Measurements from ENCODE around the gene CD34. TPM values are rescaled to one million over a fixed set of nuclear protein-coding genes. Genes with fewer than 3 reads are reported as not detected.
"Not testable (repeated sequence)": the region's sequence is repeated elsewhere in the genome, so short reads cannot be mapped to it uniquely, and the experiment has no call there.

The CD34 gene
- total RNA-seq, 1 experiment from 2014 or later: not detected

DNA sequence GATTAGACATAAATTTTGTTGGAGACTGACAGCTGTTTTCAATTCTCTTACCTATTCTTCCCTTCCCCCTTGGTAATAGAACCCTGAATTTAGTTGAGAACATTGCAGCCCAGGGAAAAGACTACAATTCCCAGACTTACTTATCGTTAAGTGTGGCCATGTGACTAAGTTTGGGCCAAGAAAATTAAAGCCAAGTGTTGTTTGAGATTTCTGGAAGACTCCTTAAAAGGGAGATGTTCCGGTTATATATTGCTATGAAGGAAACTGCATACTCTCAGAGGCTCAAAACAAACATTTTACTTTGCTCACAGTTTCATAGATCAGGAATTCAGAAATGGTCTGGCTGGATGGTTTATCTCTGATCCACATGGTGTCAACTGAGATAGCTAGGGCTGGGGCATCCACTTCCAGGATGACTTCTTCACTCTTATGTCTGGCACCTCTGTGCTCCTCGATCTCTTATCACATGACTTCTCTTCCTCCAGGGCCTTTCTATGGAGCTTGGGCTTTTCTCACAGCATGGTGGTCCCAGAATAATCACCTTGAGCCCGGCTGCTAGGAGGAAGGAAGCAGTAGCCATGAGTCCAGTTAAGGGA is 22.4 kb upstream of the CD34 start:
- DNase-seq (ENCODE audit: extremely low read depth, low read depth): no peak

DNA sequence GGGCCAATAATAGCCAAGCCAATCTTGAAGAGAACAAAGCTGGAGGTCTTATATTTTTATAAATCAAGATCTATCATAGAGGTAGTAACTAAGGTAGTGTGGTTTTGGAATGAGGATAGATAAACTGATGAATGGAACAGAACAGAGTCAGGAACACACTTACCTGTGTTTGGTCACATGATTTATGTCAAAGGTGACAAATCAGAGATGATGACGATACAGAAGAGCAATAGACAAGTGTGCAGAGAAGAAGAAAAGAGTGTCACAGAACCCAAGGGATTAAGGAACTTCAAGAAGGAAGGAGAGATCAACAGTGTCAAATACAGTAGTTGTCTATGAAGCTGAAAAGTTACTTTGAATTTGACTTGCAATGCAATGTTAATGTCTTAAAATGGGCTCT is 16.1 kb upstream of the CD34 start:
- DNase-seq (ENCODE audit: extremely low read depth, low read depth): no peak

DNA sequence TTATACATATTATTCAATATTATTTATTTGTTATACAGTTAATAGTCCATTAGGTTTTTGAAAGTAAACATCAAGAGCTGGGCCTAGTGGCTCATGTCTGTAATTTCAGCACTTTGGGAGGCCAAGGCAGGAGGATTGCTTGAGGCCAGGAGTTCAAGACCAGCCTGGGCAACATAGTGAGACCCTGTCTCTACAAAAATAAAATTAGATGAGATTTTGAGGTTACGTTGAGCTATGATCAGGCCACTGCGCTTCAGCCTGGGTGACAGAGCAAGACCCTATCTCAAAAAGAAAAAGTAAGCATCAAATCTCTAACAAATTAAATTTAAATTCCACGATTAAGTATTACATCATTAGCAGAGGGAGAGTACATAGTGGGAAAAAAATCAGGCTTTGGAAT is 15.0 kb upstream of the CD34 start:
- not testable (repeated sequence) for DNase-seq (ENCODE audit: extremely low read depth, low read depth)

DNA sequence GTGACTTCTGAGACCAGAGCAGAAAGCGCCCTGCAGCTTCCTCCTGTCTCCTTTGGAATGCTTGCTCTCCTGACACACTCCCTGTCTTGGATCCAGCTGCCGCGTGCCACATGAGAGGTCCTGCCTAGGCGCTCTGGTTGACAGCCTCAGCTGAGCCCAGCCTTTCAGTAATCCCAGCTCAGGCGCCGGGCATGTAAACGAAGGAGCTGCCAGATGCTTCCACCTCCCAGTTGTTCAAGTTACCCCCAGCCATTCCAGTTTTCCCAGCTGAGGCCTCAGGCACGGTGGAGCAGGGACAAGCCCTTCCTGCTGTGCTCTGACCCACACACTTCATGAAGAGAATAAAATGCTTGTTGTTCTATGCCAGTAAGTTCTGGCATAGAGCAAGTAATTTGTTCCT is 14.3 kb upstream of the CD34 start:
- DNase-seq (ENCODE audit: extremely low read depth, low read depth): no peak

DNA sequence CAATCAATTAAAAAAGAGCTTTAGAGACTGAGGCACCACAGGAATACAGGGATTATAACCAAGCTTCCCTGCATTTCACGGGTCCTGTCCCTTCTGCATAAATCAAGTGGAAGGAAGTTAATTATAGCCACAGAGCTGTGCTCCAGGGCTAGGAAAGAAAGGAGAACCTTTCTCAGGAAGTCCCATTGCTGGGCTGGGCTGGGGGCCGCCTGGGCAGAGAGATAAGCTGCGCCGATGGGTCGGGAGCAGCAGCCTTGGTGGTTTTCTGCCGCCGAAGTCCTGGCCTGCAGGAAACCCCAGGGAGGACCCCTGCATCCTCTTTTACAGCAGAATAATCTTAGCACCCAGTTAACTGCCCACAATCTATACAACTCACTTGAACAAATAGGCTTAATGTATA is 12.6 kb upstream of the CD34 start:
- DNase-seq (ENCODE audit: extremely low read depth, low read depth): no peak

DNA sequence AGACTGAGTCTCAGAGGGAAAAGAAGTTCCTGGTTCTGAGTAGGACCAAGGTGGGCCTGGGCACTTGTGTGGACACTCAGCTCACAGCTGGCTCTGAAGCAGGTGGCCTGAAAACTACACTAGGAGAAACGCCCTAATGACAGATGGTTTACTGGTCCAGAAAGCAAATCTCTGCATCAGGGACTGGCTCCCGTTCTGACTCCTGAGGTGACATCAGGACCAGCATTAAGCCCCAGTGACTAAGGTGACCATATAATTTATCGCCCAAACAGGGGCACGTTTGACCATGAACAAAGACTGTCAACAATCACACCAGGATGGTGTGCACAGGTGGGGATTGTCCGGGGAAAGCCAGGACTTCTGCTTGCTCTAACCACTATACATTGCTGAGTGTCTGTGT is 12.2 kb upstream of the CD34 start:
- no peak for DNase-seq (ENCODE audit: extremely low read depth, low read depth)

DNA sequence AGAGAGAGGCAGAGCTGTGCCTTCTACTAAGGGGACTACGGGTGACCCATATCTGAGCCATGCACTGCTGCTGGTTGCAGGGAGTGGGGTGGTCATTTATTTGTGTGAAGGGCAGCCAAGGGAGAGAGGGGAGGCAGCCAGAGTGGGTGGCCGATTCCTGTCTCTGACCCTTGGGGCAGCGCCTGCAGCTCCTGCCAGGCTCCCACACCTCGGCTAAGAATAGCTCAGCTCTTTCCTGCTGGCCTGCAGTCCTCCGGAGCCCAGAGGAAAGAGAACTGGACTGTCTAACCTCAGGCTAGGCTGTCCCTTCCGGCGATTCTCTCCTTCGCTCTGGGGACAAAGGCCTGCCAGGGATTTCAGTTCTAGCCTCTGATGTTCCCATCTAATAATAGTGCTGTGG is 11.6 kb upstream of the CD34 start:
- no peak for DNase-seq (ENCODE audit: extremely low read depth, low read depth)

DNA sequence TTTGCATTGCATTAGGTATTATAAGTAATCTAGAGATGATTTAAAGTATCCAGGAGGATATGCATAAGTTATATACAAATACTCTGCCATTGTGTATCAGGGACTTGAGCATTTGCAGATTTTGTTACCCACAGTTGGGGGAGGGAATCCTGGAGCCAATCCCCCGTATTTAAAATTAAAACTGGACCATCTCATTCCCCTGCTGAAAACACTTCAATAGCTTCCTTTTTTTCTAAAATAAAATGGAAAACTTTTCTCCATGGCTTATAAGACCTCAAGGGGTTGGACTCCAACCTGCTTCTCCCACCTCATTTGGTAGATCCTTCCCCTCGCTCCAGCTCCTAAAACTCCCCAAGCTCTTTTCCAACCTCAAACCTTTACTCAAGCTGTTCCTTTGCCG is 10.4 kb upstream of the CD34 start:
- DNase-seq (ENCODE audit: extremely low read depth, low read depth): no peak

DNA sequence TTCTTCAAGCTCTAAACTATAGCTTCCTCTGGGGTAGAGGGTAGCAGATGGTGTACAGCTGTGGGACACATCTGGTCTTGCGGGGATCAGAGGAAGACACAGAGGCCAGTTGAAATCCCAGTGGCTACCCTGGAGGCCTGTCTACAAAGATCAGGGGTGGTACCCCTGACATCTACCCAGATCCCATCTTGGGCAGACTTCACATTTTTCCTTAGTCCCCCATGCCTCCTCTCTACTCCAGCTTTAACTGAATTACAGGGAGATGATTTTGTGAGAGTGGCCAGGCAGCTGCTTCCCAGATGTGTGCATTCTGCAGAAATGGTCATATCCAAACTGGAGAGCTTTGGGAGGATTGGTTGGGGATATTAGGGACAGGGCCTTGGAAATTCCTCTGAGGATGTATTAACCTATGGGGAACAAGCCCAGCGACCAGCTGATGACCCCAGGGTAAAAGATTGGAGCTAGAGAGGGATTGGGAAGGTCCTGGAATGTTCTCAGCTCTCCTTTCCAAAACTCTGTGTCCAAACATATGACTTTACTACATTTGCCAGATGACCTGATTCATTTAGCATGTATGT is 9.6 kb upstream of the CD34 start:
- no peak for DNase-seq (ENCODE audit: extremely low read depth, low read depth)

DNA sequence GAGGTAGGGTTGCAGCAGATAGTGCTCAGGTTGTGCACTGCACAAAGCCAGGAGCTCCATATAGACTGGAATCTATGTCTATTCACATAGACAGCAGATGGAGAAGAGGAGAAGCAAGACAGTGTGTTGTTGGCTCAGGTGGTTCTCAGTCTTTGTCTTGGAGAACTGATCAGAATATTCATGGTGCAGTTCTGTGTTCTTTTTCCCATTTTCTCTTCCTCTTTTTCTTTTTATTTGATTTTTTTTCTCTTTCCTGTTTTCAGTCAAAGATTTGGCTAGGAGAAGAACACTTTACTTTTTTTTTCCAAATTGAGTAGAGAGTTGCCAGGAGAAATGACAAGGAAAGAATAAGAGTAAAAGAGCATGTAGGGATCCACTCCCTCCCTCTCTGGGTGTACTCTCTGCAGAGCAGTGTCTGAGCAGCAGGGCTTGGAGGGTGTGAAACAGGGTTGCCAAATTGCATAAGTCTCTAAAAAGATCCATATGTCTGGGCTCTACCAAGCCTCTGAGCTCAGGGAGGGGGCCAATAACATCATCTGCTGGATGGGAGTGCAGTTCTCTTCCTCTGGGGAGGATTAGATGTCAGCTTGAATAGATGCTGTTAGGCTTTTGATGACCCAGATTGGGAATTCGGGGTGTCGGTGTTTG is 8.7 kb upstream of the CD34 start:
- DNase-seq (ENCODE audit: extremely low read depth, low read depth): no peak

DNA sequence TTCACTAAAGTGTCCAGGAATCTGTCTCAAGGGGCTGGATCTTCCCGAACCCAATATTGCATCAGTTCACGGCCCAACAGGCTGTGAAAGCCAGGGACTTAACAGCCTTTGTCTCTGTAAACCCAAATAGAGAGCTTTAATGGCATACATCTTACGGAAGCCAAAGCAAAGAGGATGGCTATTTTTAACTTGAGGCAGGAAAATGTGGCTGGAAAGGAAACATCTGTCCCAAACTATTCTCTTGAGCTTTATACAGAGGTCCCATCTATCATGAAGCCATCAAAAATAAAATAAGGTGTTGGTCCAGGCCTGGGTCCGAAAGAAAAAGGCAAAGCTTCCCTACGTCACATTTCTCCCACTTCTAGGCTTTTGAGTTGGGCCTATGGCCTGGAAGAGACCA is 7.7 kb upstream of the CD34 start:
- DNase-seq (ENCODE audit: extremely low read depth, low read depth): no peak

DNA sequence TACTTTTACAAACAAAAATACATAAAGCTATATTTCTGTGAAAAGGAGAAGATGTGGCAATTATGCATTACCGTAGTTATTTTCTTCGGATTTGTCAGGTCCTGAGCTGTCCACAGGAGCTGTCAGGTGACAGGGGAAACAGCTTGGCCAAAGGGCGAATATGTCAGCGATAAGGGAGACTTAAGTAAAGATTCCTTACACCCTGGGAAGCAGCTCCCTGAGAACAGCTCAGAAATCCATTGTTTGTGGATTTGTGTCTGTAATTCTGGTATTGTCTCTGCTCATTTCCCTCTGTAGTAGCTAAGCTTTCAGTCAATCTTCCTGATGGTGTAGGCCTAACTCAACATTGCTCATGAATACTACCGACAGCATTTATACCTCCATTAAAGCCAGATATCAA is 7.1 kb upstream of the CD34 start:
- no peak for DNase-seq (ENCODE audit: extremely low read depth, low read depth)

DNA sequence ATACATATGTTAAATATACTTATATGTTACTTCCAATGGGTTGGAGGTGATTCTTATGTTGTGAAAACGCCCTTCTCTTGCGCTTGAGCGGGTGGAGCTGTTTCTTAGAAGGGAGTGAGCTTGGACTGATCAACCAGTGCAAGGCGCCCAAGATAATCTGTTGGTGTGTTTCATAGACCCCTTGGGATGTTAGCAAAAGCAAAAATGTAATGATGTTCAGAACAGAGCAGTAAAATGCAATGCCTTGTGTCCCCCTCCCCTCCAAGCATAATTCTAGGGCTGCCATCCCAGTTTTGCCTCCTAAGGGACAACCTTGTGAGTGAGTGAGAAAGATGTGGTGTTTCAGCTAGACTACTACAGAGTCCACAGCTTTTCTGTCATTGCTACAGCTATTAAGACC is 6.2 kb upstream of the CD34 start:
- DNase-seq (ENCODE audit: extremely low read depth, low read depth): no peak

DNA sequence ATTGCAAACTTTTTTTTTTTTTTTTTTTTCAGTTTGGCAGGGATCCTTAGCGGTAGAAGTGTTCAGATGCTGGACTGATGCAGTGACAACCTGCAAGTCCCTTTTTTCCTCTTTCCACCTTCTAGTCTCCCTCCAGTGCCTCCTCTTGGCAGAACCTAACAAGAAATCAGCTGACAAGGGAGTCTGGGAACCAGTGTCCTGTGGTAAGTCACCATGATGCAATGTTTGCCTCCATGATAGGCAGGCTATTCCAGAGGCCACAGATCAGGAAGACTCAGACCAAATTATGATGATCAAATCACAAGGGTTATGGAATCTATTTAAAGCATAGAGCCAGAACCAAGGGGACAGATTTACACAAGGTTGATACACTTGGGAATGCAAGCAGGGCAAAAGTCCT is 3.0 kb upstream of the CD34 start:
- no peak for DNase-seq (ENCODE audit: extremely low read depth, low read depth)

DNA sequence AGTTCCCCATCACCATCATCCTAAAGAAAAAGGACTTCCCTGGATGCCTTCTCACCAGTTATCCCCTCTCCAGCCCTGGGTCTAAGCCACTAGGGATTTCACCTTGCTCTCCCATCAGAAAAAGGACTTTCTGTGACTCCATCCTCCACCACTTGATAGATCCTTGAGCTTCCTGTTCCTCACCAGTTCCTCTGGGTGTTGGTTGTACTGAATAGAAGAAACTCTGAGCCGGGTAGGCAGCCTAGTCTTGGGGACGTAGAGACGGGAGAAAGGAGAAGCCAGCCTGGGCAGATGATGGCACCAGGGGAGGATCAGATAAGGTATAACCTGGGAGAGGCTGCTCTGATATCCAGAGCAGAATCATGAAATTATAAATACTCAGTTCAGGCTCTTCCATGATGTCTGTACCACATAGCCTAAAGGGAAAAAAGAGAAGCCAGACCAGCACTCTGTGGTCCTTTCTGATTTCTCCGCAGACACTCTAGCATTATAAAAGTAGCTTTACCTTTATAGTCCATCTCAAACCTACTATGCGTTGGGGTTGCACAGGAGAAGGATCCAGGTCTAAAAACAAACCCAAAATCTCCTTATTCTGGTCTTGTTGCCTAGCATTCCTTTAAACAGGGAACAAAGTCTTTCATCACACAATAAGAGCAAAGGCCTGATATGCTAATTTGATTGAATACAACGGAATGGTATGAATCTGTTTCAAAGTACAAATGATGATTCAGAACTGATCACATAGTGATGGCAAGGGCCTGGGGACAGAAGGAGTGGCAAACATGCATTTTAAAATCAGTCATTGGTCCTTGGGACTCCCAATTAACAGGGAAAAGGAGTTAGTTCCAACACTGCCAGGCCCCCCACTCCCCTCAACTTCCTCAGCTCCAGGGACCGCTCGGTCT is 1.2 kb upstream of the CD34 start:
- no peak for DNase-seq (ENCODE audit: extremely low read depth, low read depth)

DNA sequence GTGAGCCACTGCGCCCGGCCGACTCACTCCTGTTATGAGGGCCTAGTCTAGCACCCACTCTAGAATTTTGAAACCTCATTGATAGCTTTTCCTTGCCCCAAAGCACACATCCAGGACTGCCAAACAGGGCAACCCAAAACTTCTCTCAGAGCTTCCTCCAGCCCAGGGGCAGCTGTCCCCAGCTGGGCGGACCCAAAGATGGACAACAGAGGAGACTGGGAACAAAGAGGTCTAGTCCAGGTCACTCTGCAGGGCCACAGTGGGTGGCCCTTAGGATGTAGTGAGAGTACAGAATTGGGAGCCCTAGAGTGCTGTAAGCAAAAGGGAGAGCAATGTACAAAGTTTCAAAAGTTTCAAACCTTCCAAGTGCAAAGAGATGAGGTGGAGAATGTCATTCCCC is 1.2 kb downstream of the CD34 start:
- no peak for DNase-seq (ENCODE audit: extremely low read depth, low read depth)

DNA sequence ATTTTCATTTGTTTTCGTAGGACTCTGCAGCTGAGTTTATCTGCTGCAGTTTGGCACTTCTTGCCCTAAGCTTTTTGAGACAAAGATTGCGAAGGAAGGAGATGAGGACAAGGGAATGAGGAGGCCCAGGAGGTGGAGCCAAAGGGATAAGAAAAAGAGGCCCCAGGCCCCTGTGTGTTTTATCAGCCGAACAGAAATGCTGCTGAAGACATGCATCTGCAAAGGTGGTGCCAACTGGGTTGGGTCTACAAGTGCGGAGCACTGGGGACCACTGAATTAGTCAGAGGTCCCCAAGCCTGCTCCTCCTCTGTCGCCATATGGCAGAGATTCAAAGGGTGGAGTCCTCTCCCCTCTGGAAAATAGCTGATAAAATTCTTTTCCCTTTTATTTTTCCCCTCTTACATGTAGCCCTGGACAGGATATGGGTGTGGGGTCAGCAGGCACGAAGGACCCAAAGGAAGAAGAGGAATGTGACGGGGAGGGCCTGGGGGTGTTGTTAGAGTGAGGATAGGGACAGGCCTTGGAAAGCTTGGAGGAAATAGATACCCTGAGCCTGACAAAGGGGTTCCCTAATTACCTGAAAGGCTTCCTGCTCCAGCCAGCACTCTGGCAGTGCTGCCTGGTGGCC is 2.7 kb downstream of the CD34 start:
- no peak for DNase-seq (ENCODE audit: extremely low read depth, low read depth)

DNA sequence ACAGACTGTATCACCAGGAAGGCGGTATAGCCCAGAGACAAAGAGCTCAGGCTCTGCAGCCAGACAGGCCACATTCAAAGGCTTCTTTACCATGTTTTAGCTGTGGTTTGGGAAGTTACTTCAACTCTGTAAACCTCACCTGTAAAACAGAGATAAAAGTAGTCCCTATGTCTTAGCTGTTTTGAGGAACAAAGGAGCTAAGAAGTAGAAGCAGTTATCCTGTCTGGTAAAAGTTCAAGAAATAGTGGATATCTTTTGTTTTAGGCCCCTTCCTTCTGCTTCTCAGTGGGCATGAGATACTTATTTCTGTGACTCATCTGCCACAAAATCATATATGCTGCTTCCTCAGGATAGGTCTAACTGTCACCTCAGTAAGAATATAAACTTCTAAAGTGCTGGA is 6.5 kb downstream of the CD34 start:
- DNase-seq (ENCODE audit: extremely low read depth, low read depth): no peak

DNA sequence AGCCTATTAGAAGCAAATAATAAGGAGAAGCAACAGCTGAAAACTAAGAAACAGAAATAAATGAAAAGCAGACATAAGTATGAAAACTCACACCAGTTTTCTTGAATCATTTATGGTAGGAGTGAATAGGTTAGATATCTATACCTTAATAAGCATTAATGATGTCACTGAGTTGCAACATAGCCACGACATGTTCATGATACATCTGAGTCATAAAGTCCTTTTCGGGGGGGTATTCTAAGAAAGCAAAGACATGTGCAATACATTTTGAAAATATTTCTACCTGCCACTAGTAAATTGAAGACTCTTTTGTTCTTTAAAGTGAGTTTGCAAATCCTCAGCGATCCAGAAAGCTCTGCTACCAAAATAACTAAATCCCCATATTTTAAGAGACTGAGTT is 7.2 kb downstream of the CD34 start:
- peak; percentile 7 for DNase-seq (ENCODE audit: extremely low read depth, low read depth)

DNA sequence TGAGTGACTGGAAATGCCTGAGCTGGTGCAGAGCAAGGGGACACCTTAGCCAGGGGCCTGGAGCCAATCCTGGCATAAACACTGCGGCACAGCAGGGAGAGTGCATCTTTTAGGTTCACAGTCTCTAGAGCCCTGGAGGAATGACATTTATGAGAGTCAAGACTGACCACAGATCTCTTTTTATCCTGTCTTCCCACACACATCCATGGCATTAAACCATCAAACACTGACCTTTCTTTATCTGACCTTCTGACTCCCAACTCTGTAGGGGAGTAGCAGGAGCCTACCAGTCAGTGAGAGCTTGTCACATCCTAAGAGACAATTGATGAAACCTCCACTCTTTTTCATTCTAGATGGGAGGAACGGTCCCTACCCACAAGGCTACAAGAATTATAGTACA is 7.9 kb downstream of the CD34 start:
- no peak for DNase-seq (ENCODE audit: extremely low read depth, low read depth)

DNA sequence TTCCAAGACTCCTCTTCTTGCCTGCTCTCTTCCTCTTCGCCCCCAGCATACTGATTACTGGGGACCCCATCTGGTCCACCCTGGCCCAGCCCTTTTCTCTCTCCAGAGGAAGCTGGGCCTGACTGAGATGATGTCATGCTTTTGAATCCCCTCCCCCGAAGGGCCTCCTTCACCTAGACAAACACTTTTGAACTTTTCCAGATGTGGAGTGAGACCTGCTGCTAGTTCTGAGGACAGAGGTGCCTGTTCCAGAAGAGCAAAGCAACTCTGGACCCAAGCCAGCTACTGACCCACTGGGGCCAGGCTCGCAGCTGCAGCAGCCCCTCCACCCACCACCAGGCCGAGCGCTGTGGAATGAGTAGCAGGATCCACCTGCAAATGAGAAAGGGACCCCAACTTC is 8.4 kb downstream of the CD34 start:
- DNase-seq (ENCODE audit: extremely low read depth, low read depth): no peak

All from NCI-H460 (cell line).